GM18520 (cell line): Measurements from ENCODE around the gene MLNR.

Experiments used
- ATAC-seq: cut with Tn5 transposase; IDR thresholded peaks from one replicate; pipeline ENCODE4 v1.9.1; 2021; ENCODE audit not compliant: unreplicated experiment

MLNR gene

GRCh38 chr13:49220036-49220855 lies at the start of gene MLNR:
Gene MLNR (plus strand): TSS chr13:49220338. CDS start chr13:49220338, 0 bp downstream.
- no peak for ATAC-seq

DNA sequence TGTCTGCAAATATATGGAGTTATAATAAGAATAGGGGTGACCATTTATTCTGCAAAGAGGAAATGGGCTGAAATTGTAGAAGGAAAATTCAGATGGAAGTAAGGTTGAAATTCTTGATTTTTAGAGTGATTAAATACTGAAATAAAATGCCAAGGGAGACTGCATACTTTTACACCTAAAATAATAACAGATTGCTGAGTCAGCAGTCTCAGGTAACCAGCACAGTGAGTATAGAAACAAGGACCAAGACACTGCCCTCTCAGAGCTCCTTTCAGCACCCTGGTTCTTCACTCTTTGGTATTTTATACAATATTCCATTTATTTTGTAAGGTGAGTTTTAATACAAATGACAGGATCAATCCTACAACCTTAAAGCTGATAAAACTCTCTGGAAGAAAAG lies 48.8 kb upstream of the MLNR start:
- ATAC-seq: no peak

- ATAC-seq: no peak
Observed at GRCh38 chr13:49183672-49184325, 36.3 kb upstream of the MLNR start.

DNA sequence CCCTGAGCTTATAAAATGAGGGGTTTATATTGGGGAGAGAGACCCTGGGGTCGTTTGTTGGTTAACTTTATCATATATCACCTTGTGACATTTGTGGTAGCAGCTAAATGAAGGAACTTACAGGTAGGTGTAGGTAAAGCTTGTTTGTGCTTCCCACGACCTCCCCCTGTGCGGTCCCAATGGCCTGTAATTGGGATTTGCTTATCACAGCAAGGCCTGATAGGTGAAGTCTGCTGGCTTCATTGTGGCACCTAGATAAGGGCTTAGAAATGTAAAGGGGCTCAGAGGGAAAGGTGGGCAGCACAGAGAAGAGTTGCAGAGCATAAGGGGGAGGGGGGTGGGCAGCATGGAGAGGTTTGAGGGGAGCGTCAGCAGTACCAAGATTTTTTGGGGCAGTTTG lies 35.5 kb upstream of the MLNR start:
- no peak for ATAC-seq

DNA sequence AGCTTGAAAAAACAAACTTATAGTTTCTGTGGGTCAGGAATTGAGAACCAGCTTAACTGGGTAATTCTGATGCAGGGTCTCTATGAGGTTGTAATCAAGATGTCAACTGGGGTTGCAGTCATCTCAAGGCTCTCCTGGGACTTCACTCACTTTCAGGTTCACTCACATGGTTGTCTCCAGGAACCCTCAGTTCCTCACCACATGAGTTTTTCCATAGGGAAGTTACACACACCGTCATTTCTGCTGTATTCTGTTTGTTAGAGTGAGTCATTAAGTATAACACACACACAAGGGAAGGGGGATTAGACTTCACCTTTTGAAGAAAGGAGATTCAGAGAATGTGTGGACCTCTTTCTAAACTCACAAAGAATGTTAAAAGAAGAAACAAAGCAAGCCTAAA lies 34.9 kb upstream of the MLNR start:
- no peak for ATAC-seq

DNA sequence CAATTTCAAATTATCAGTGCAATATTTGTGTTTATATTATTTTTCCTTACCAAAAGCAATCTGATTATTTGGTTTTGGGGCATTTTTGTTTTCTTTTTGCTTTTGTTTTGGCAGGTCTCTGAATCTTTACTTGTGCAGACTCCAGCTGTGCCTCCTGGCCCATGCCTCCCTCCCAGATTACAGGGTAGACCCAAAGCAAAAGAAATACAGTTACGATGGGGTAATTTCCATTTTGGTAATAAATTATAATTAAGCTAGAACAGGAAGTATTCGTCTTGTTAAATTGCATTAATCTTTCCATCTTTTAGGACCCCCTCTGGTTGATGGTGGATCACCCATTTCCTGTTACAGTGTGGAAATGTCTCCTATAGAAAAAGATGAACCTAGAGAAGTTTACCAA lies 29.2 kb upstream of the MLNR start:
- no peak for ATAC-seq

- no peak for ATAC-seq
Observed at GRCh38 chr13:49206641-49207040, 13.5 kb upstream of the MLNR start.

DNA sequence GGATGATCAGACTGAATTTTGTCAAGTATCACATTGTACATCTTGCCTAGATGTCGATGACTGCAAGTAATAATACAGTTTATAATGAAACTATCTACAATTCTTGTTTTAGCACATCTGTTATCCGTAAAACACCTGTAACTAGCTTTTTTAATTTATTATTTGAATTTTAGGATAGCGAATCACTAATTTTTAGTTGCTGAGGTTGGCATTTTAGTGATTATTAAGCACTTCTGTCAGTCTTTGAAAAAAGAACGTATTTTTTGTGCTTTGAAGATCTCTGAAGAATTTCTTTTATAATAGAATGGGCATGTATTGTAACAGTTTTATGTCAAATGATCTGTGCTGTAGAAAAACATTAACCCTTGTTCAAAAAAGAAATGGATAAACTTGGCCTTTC lies 11.5 kb upstream of the MLNR start:
- no peak for ATAC-seq

DNA sequence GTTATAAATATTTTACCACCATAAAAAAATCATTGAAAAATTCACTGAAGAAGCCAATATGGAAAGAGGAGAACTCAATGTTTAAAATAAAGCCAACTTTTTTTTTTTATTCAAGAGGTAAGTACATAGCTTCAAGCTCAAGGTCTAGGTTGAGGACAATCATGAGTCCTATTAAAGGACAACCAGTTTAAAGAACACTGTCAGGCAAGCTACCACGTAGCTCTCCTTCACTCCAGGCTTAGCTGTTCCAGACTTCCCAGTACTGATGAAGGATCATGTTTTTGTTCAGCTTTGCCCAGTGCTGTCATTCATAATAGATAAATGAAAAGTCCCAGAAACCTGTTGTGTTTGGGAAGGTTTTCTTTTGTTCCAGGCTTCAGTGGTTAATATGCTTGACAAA lies 10.0 kb upstream of the MLNR start:
- ATAC-seq: no peak

DNA sequence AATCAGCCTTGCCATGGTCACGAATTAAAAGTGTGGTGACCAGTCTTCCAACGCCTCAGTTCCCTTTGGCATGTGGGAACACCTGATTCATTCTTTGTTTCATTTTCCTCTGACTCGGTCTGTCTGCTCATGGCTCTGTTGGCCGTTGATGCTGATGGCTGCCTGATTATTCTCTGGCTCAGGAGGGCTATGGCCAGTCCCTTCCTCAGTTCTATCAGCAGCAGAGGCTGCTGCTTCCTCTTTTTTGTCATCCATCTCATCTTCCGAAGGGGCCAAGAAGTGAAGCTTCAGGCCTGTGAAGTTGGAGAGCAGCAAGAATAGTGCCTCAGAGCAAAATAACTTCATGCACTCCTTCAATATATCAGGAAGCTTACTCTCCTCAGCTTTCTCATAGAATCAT lies 9.5 kb upstream of the MLNR start:
- no peak for ATAC-seq

DNA sequence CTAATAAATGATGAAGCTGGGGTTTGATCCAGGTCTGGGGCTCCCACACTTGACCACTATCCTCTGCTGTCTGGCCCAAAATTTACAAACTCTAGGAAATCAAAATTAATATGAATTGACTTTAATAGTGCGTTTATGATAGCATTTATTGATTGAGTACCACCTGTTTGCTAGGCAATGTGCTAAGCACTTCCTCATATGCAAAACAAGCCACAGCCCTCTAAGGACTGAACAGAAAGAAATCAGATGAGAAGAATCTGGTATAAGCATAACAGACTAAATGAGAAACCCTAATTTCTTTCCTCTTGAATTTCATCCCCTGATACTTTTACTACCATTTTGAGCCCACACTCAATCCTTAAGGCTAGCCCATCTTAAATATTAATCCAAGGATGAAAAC lies 6.6 kb upstream of the MLNR start:
- ATAC-seq: no peak

DNA sequence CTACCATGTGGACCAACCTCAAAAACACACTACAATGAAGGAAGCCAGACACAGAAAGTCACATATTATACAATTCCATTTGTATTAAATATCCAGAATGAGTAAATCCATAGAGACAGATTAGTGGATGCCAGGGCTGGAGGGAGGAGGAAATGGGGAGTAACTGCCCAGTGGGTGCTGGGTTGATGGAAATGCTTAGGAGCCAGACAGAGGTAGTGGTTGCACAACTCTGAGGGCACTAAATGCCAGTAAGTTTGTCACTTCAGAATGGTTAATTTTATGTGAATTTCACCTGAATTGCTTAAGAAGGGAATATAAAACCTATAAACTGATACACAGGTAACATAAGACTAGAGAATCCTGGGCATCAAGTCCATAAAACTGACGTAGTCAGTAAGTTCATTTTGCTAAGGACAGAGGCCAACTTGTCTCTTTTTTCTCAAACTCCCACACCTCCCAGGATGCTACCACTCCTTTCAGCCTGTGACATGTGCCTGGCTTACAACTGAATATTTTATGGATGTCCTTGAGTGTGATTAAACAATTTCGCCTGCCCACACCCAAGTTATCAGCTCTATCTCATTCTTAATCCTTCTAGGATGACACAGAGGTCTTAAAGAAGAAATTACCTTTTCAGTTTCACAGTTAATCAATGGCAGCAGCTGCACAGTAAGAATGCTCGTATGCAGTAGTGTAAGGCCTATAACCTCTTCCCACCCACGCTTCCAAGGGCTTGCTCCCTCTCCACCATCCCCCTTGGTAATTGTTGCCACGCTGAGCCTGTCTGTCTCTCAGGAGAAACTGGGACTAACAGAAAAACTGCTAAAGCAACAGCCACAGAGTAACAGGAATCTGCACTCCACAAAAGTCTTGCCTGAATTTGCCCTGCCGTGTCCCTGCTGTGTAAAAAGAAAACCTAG lies 5.9 kb upstream of the MLNR start:
- ATAC-seq: no peak

DNA sequence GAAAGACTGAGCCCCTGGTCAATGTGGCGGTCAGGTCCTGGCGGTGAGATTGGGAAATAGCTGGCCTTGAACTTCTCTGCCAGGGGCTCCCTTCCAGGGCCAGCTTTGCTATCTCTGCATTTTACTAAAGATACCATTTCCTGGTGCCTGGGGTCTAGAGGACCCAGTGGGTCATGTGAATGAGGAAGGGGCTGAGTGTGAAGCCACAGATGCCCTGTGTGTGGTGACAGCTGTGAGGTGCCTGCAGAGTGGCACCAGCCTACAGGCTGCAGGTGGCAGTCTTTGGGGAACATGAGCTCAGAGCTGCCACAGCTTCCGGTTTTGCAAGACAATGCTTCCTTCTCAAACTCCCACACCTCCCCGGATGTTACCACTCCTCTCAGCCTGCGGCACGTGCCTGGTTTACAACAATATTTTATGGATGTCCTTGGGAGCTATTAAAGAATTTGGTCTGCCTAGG lies 5.2 kb upstream of the MLNR start:
- ATAC-seq: peak; percentile 73

DNA sequence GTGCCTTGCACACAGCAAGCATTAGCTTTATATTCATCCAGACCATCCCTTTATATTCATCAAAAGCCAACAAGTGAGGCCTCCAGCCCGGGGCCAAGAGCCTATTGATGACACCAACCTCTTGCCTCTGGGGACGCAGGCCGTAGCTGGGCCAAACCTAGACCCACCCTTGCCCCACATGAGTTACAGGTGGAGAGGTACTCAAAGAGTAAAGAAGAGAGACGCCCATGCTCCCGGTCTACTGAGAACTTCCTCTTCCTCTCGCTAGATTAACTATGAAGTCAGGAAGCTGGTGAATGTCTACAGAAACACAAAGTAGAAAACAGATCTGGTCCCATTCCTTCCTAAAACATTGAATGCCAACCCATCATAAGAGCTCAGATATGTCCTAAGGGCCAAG lies 3.8 kb upstream of the MLNR start:
- no peak for ATAC-seq

DNA sequence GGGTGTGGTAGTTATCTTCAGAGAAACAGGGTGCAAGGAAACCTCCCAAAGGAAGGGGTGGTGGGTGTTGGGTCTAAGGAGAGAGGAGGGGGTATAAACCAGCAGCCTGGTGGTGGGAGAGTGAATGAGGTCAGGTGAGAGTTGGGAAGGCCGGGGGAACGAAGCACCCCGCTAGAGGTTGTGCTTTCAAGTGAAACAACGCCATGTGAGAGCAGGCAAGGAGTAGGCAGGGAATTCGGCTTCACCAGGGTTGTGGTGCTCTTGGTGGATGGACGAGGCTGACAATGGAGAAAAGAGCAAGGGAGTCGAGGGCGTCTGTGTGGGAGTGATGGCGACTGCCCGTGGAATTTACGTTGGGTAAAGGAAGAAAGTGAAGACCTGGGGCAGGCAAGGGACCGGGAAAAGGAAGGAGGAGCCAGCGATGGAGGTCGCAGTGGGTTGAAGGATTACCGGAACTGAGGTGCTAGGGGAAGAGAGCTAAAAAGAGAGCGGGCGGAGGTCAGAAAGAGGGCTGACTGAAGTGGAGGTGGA lies 2.1 kb upstream of the MLNR start:
- no peak for ATAC-seq

GRCh38 chr13:49218493-49219051 lies 1.6 kb upstream of the MLNR start:
- no peak for ATAC-seq

DNA sequence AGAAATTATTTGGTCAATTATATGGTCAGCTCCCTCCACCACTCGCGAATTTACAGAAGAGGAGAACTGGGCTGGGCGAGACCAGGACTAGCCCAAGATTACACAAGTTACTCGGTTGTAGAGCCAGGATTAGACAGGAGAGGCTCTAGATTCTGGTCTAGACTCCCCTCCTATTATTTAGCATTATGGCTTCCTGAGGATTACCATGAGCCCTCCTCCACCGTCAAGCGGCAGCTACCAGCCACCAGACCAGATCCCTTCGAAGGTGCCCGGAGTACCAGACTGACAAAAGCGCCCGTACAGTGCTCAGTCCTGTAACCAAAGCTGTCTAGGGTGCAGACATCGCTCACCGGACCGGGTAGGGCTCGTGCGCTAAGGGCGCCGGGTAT lies 497 bp upstream of the MLNR start:
- no peak for ATAC-seq

DNA sequence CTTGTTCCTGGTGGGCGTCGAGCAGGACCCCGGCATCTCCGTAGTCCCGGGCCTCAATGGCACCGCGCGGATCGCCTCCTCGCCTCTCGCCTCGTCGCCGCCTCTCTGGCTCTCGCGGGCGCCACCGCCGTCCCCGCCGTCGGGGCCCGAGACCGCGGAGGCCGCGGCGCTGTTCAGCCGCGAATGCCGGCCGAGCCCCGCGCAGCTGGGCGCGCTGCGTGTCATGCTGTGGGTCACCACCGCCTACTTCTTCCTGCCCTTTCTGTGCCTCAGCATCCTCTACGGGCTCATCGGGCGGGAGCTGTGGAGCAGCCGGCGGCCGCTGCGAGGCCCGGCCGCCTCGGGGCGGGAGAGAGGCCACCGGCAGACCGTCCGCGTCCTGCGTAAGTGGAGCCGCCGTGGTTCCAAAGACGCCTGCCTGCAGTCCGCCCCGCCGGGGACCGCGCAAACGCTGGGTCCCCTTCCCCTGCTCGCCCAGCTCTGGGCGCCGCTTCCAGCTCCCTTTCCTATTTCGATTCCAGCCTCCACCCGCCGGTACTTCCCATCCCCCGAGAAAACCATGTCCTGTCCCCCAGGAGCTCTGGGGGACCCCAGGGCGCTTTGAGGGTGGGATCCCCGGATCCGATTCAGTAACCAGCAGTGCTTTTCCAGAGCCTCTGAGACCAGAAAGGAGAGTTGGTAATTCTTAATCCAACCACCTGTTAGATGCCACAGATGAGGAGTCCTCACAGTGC lies 885 bp downstream of the MLNR start:
- no peak for ATAC-seq

GRCh38 chr13:49221590-49221965 lies 1.4 kb downstream of the MLNR start:
- ATAC-seq: no peak
